ENCODE results near the gene KRT1. TPM values are rescaled to one million over a fixed set of nuclear protein-coding genes. Genes with fewer than 3 reads are reported as not detected.

The KRT1 gene
- total RNA-seq, 6 experiments from 2014 or later = not detected

- Histone ChIP-seq H3K36me3 (no peaks in the 10 kb centered on the region), H3K4me1 (no peaks in the 10 kb centered on the region), H3K9me3 (no peaks in the 10 kb centered on the region), H3K4me3 (no peak overlapping the region), H3K27me3 (peaks cover 0 to 4% of the 10 kb centered on the region in 2 donors), H3K27ac (no peak overlapping the region)
- ATAC-seq (no peak), DNase-seq (no peak)
- no peak for TF ChIP-seq CTCF (IDR thresholded peaks at IDR 0.05)
- no peak for TF ChIP-seq POLR2A (IDR thresholded peaks at IDR 0.05)
- intact Hi-C loops (cut with DNase I) = no loop called here
- WGBS (ENCODE audit: insufficient coverage, low coverage, low lambda C conversion rate, missing lambda C conversion rate) = 47% methylated on average over 3 of the region's 3 CpGs
Measured at GRCh38 chr12:52666471-52666870, 13.7 kb downstream of the KRT1 start.

- H3K4me3 ChIP-seq = no peak overlapping the region
- intact Hi-C loops (cut with DNase I) = no loop called here
- no peaks in the 10 kb centered on the region for H3K36me3 ChIP-seq
- no peaks in the 10 kb centered on the region for H3K9me3 ChIP-seq
- TF ChIP-seq CTCF (IDR thresholded peaks at IDR 0.05) (no peak), POLR2A (IDR thresholded peaks at IDR 0.05) (no peak)
- ATAC-seq (no peak), DNase-seq (no peak)
- H3K27me3 ChIP-seq = peaks cover 0 to 4% of the 10 kb centered on the region in 2 donors
- H3K4me1 ChIP-seq = no peaks in the 10 kb centered on the region
- H3K27ac ChIP-seq = no peak overlapping the region
Measured at GRCh38 chr12:52663420-52663819, 16.8 kb downstream of the KRT1 start.

- no peak overlapping the region for H3K4me3 ChIP-seq
- intact Hi-C loops (cut with DNase I) = no loop called here
- ATAC-seq = no peak
Measured at GRCh38 chr12:52662918-52663229, 17.3 kb downstream of the KRT1 start.

GRCh38 chr12:52662093-52662917 lies 17.9 kb downstream of the KRT1 start:
- Histone ChIP-seq H3K36me3 (no peaks in the 10 kb centered on the region), H3K4me3 (no peak overlapping the region), H3K27me3 (peaks cover 0 to 4% of the 10 kb centered on the region in 2 donors), H3K4me1 (no peaks in the 10 kb centered on the region), H3K27ac (no peak overlapping the region), H3K9me3 (no peaks in the 10 kb centered on the region)
- TF ChIP-seq POLR2A (IDR thresholded peaks at IDR 0.05) (no peak), CTCF (IDR thresholded peaks at IDR 0.05) (no peak)
- intact Hi-C loops (cut with DNase I) = no loop called here
- DNase-seq (no peak), ATAC-seq (no peak)
- WGBS (ENCODE audit: insufficient coverage, low coverage, low lambda C conversion rate, missing lambda C conversion rate) = 63% methylated on average over 8 of the region's 10 CpGs

More at GRCh38 chr12:52662918-52663229, 17.3 kb downstream of the KRT1 start:
- TF ChIP-seq CTCF (IDR thresholded peaks at IDR 0.05) = no peak
- TF ChIP-seq POLR2A (IDR thresholded peaks at IDR 0.05) = no peak
- Histone ChIP-seq H3K27ac (no peak overlapping the region), H3K4me1 (no peaks in the 10 kb centered on the region), H3K9me3 (no peaks in the 10 kb centered on the region), H3K36me3 (no peaks in the 10 kb centered on the region), H3K27me3 (peaks cover 0 to 4% of the 10 kb centered on the region in 2 donors)
- DNase-seq = no peak

GRCh38 chr12:52661668-52662067 lies 18.5 kb downstream of the KRT1 start:
- DNase-seq (no peak), ATAC-seq (no peak)
- no peak overlapping the region for H3K4me3 ChIP-seq
- TF ChIP-seq CTCF (IDR thresholded peaks at IDR 0.05) (no peak), POLR2A (IDR thresholded peaks at IDR 0.05) (no peak)
- H3K4me1 ChIP-seq = no peaks in the 10 kb centered on the region
- no peaks in the 10 kb centered on the region for H3K9me3 ChIP-seq
- 79% methylated on average over 3 of the region's 3 CpGs for WGBS (ENCODE audit: insufficient coverage, low coverage, low lambda C conversion rate, missing lambda C conversion rate)
- peaks cover 0 to 4% of the 10 kb centered on the region in 2 donors for H3K27me3 ChIP-seq
- no peaks in the 10 kb centered on the region for H3K36me3 ChIP-seq
- H3K27ac ChIP-seq = no peak overlapping the region
- intact Hi-C loops (cut with DNase I) = no loop called here
